Endothelial cell of umbilical vein (primary cell): ENCODE measurements around the gene ANGPTL2. TPM values are rescaled to one million over a fixed set of nuclear protein-coding genes. Genes with fewer than 3 reads are reported as not detected.

Experiments used
- BruUV-seq: library from RNA; stranded (reverse); fragments of 400-500 nt; replicated peaks from 2 replicates; lab custom pipeline; 2021; lab: Mats Ljungman, UMichigan
- CTCF ChIA-PET: fragments of 300-600, 350-600 bp; sonication (Branson Sonifier 250); formaldehyde crosslinking; loops from one replicate; lab custom pipeline; 2021; ENCODE audit warnings: antibody characterized with exemption, inconsistent platforms; lab: Charles Lee
- POLR2A ChIA-PET: fragments of 300-600, 350-600 bp; sonication (Branson Sonifier 250); formaldehyde crosslinking; loops from one replicate; lab custom pipeline; 2021; ENCODE audit warnings: antibody characterized with exemption, inconsistent platforms; lab: Charles Lee
- DNase-seq: peaks from one replicate; pipeline ENCODE4 v3.0.0-alpha.2; 2011; ENCODE audit warnings: low read depth, low spot score
- FAIRE-seq: peaks from 2 replicates; lab custom pipeline; 2011; peaks lifted over from hg19 to GRCh38; lab: Jason Lieb, UNC
- H2AFZ ChIP-seq: 2 replicates; pipeline ENCODE4 v1.6.0; 2012; ENCODE audit warnings: low read depth, low read length, control low read depth, inconsistent platforms
- H3K27ac ChIP-seq: 2 replicates; pipeline ENCODE4 v1.5.1; 2011; ENCODE audit warnings: low read depth, mild to moderate bottlenecking, control low read depth, low read length, moderate library complexity; ENCODE audit not compliant: insufficient read depth
- H3K27me3 ChIP-seq, 2 experiments: 2 replicates each; pipeline versions ENCODE4 v1.6.0 to v1.6.1; 2011; ENCODE audit warnings: low read length in 2 of 2, mixed read lengths in 1 of 2; ENCODE audit not compliant: control insufficient read depth in 2 of 2, insufficient read depth in 2 of 2
- H3K36me3 ChIP-seq, 2 experiments: 2 replicates in 1 of 2; 3 replicates in 1 of 2; pipeline ENCODE4 v1.5.1; 2011; ENCODE audit warnings: low read length in 2 of 2, mild to moderate bottlenecking in 1 of 2, moderate library complexity in 1 of 2; ENCODE audit not compliant: control insufficient read depth in 2 of 2, insufficient read depth in 2 of 2; ENCODE audit errors: extremely low read depth in 1 of 2
- H3K4me1 ChIP-seq: 3 replicates; pipeline ENCODE4 v1.5.1; 2011; ENCODE audit warnings: mild to moderate bottlenecking, low read length; ENCODE audit not compliant: control insufficient read depth, insufficient read depth; ENCODE audit errors: extremely low read depth
- H3K4me2 ChIP-seq: 2 replicates; pipeline ENCODE4 v1.6.1; 2011; ENCODE audit warnings: low read length, control low read depth, mixed read lengths; ENCODE audit not compliant: insufficient read depth
- H3K4me3 ChIP-seq, 3 experiments: fragments of 200-600 bp in 1 of 3; sonication (generic), shearing (Covaris generic) in 1 of 3; replicated peaks in 1 of 3; 2 replicates each; pipeline ENCODE4 v1.5.1; 2011 to 2016; ENCODE audit warnings: control low read depth in 3 of 3, low read length in 3 of 3, mild to moderate bottlenecking in 2 of 3, inconsistent platforms in 1 of 3, low read depth in 1 of 3, moderate library complexity in 1 of 3; ENCODE audit not compliant: insufficient read depth in 1 of 3
- H3K79me2 ChIP-seq: 2 replicates; pipeline ENCODE4 v1.6.0; 2012; ENCODE audit warnings: low read length, inconsistent platforms; ENCODE audit not compliant: control insufficient read depth, insufficient read depth
- H3K9ac ChIP-seq: replicated peaks from 2 replicates; pipeline ENCODE3; 2011; ENCODE audit warnings: low read length, control low read depth; ENCODE audit not compliant: insufficient read depth; ENCODE audit errors: extremely low read depth
- H3K9me1 ChIP-seq: replicated peaks from 3 replicates; pipeline ENCODE4 v1.6.0; 2011; ENCODE audit warnings: mild to moderate bottlenecking, low read length; ENCODE audit not compliant: control insufficient read depth, insufficient read depth; ENCODE audit errors: extremely low read depth
- H3K9me3 ChIP-seq: replicated peaks from 2 replicates; pipeline ENCODE4 v1.5.1; 2012; ENCODE audit warnings: low read length, inconsistent platforms; ENCODE audit not compliant: control insufficient read depth, insufficient read depth
- H4K20me1 ChIP-seq: replicated peaks from 2 replicates; pipeline ENCODE3; 2011; ENCODE audit warnings: mild to moderate bottlenecking, low read length; ENCODE audit not compliant: control insufficient read depth, insufficient read depth; ENCODE audit errors: extremely low read depth
- EZH2 ChIP-seq: IDR thresholded peaks from 2 replicates; pipeline ENCODE4 v1.6.1; 2012; ENCODE audit warnings: borderline replicate concordance, low read depth, mild to moderate bottlenecking, moderate library complexity, low read length, inconsistent platforms; ENCODE audit not compliant: severe bottlenecking
- FOS ChIP-seq: IDR thresholded peaks from 2 replicates; pipeline ENCODE4 v1.6.1; 2011; ENCODE audit warnings: mild to moderate bottlenecking, low read length, moderate library complexity, borderline replicate concordance; ENCODE audit not compliant: insufficient read depth
- GATA2 ChIP-seq: IDR thresholded peaks from 2 replicates; pipeline ENCODE4 v1.7.0; 2011; ENCODE audit warnings: low read depth, mild to moderate bottlenecking, moderate library complexity, mixed read lengths, low read length; ENCODE audit not compliant: insufficient read length, insufficient read depth
- JUN ChIP-seq: IDR thresholded peaks from 2 replicates; pipeline ENCODE4 v1.6.1; 2011; ENCODE audit warnings: borderline replicate concordance, low read depth; ENCODE audit not compliant: insufficient read length, insufficient read depth
- MYC ChIP-seq: IDR thresholded peaks from one replicate; pipeline ENCODE4 v1.6.1; 2011; ENCODE audit warnings: mild to moderate bottlenecking, low read depth, low read length
- POLR2A ChIP-seq: IDR thresholded peaks from 2 replicates; pipeline ENCODE4 v1.6.1; 2012; ENCODE audit warnings: low read depth, mild to moderate bottlenecking, control low read depth, low read length
- POLR2AphosphoS5 ChIP-seq: IDR thresholded peaks from 2 replicates; pipeline ENCODE4 v1.6.1; 2012; ENCODE audit warnings: low read depth, mild to moderate bottlenecking, control low read depth, low read length, moderate library complexity; ENCODE audit not compliant: insufficient read depth
- dilution Hi-C: fragments of 300-500 bp; cut with MboI; formaldehyde crosslinking; loops from one replicate; pipeline ENCODE4 v1.15.0; 2019; ENCODE audit warnings: low sequenced_read_pairs; ENCODE audit not compliant: extremely low pct_ligation_motif_present
- intact Hi-C: fragments of 100-400 bp; cut with micrococcal nuclease; formaldehyde crosslinking; loops from one replicate; pipeline ENCODE4 v1.10.0; 2022
- polyA plus RNA-seq, 4 experiments: library from polyadenylated mRNA; depleted of rRNA in 3 of 4; stranded (reverse) in 3 of 4; unstranded in 1 of 4; fragments of >200 nt; gene quantifications; 2 replicates each; pipeline versions ENCODE4 v1.2.1 to v1.2.3, GENCODE V29; 2011 to 2012; ENCODE audit warnings: missing spikeins in 1 of 4
- total RNA-seq: library from RNA; stranded (reverse); gene quantifications from 2 replicates; pipeline ENCODE4 v1.2.3, GENCODE V29; 2021
- TF ChIP-seq, protein P1 (sequence below): IDR thresholded peaks from 2 replicates; pipeline ENCODE4 v1.6.1; 2011; ENCODE audit not compliant: insufficient read depth, insufficient read length
- TF ChIP-seq, protein P2 (sequence below), 2 donors: IDR thresholded peaks; 1 replicate in 1 of 2; 2 replicates in 1 of 2; pipeline ENCODE4 v1.5.1; 2011; ENCODE audit warnings: low read length in 2 of 2, mild to moderate bottlenecking in 2 of 2, moderate library complexity in 2 of 2, control low read depth in 1 of 2, inconsistent platforms in 1 of 2, low read depth in 1 of 2; ENCODE audit not compliant: insufficient read depth in 1 of 2; ENCODE audit errors: extremely low read depth in 1 of 2

Gene ANGPTL2
- total and polyA plus RNA-seq, 2 donors (not counting 3 experiments of a cell fraction or from before 2014, with no cell fraction given) = 15.1 to 24.5 TPM

GRCh38 chr9:127047971-127048370, 74.5 kb downstream of the ANGPTL2 start:
- Histone ChIP-seq H3K9me3 (no peaks in the 10 kb centered on the region), H3K4me3 (no peak overlapping the region), H3K9ac (no peak overlapping the region), H3K9me1 (no peaks in the 10 kb centered on the region), H4K20me1 (no peaks in the 10 kb centered on the region), H3K27ac (peak overlapping the region; percentile 30), H3K4me1 (peaks cover 31% of the 10 kb centered on the region), H3K36me3 (no peaks in the 10 kb centered on the region), H2AFZ (peak overlapping the region; percentile 13), H3K79me2 (no peaks in the 10 kb centered on the region), H3K27me3 (no peaks in the 10 kb centered on the region), H3K4me2 (no peak overlapping the region)
- TF ChIP-seq, protein P1, sequence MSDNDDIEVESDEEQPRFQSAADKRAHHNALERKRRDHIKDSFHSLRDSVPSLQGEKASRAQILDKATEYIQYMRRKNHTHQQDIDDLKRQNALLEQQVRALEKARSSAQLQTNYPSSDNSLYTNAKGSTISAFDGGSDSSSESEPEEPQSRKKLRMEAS = no peak
- TF ChIP-seq JUN = no peak
- no peak for TF ChIP-seq GATA2
- TF ChIP-seq POLR2AphosphoS5 = no peak
- TF ChIP-seq EZH2 = no peak
- TF ChIP-seq, protein P2, sequence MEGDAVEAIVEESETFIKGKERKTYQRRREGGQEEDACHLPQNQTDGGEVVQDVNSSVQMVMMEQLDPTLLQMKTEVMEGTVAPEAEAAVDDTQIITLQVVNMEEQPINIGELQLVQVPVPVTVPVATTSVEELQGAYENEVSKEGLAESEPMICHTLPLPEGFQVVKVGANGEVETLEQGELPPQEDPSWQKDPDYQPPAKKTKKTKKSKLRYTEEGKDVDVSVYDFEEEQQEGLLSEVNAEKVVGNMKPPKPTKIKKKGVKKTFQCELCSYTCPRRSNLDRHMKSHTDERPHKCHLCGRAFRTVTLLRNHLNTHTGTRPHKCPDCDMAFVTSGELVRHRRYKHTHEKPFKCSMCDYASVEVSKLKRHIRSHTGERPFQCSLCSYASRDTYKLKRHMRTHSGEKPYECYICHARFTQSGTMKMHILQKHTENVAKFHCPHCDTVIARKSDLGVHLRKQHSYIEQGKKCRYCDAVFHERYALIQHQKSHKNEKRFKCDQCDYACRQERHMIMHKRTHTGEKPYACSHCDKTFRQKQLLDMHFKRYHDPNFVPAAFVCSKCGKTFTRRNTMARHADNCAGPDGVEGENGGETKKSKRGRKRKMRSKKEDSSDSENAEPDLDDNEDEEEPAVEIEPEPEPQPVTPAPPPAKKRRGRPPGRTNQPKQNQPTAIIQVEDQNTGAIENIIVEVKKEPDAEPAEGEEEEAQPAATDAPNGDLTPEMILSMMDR (IDR thresholded peaks at IDR 0.05; ENCODE audit: extremely low read depth in 1 of 2, insufficient read depth in 1 of 2, low read depth in 1 of 2, low read length in 2 of 2) = no peak
- TF ChIP-seq MYC = no peak
- no peak for TF ChIP-seq POLR2A
- no peak for TF ChIP-seq FOS
- dilution Hi-C loops (no loop called here), intact Hi-C loops (loop anchor here (2.0 to 5.0 kb wide), 3 partner anchors 76 to 289 kb away; no protein-coding TSS in a partner anchor)
- BruUV-seq = no TSS peak
- ChIA-PET CTCF (interaction anchor here (1.1 to 1.6 kb wide), 5 partner anchors 12 to 110 kb away, joined by 3 to 26 read pairs (median 10); no protein-coding TSS in a partner anchor), POLR2A (no interaction called here)
- DNase-seq (no peak), FAIRE-seq (no peak)
